Measurements from ENCODE around the gene ORC6. TPM values are rescaled to one million over a fixed set of nuclear protein-coding genes. Genes with fewer than 3 reads are reported as not detected.

Gene ORC6
- total RNA-seq, 2 donors from 2014 or later = 6.8 to 28.4 TPM

- no peaks in the 10 kb centered on the region for H3K27me3 ChIP-seq
- H3K4me3 ChIP-seq = no peak overlapping the region
- no peaks in the 10 kb centered on the region for H3K4me1 ChIP-seq
- no peaks in the 10 kb centered on the region for H3K36me3 ChIP-seq
- DNase-seq = no peak
- no peak overlapping the region for H3K9ac ChIP-seq (ENCODE audit: low read depth in 2 of 2, low read length in 2 of 2)
- TF ChIP-seq, protein P1, sequence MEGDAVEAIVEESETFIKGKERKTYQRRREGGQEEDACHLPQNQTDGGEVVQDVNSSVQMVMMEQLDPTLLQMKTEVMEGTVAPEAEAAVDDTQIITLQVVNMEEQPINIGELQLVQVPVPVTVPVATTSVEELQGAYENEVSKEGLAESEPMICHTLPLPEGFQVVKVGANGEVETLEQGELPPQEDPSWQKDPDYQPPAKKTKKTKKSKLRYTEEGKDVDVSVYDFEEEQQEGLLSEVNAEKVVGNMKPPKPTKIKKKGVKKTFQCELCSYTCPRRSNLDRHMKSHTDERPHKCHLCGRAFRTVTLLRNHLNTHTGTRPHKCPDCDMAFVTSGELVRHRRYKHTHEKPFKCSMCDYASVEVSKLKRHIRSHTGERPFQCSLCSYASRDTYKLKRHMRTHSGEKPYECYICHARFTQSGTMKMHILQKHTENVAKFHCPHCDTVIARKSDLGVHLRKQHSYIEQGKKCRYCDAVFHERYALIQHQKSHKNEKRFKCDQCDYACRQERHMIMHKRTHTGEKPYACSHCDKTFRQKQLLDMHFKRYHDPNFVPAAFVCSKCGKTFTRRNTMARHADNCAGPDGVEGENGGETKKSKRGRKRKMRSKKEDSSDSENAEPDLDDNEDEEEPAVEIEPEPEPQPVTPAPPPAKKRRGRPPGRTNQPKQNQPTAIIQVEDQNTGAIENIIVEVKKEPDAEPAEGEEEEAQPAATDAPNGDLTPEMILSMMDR (IDR thresholded peaks at IDR 0.05) = no peak
- no peak overlapping the region for H3K27ac ChIP-seq
- no peaks in the 10 kb centered on the region for H3K9me3 ChIP-seq
- intact Hi-C loops (cut with DNase I) = no loop called here
Measured at GRCh38 chr16:46729326-46729995, 40.0 kb downstream of the ORC6 start.

GRCh38 chr16:46730126-46730525 lies 40.7 kb downstream of the ORC6 start:
- no peak overlapping the region for H3K27ac ChIP-seq
- no peaks in the 10 kb centered on the region for H3K27me3 ChIP-seq
- TF ChIP-seq, protein P1 (IDR thresholded peaks at IDR 0.05) = no peak
- H3K36me3 ChIP-seq = no peaks in the 10 kb centered on the region
- H3K4me1 ChIP-seq = no peaks in the 10 kb centered on the region
- intact Hi-C loops (cut with DNase I) = no loop called here
- no peak overlapping the region for H3K4me3 ChIP-seq
- H3K9me3 ChIP-seq = no peaks in the 10 kb centered on the region
- no peak overlapping the region for H3K9ac ChIP-seq (ENCODE audit: low read depth in 2 of 2, low read length in 2 of 2)
- no peak for DNase-seq

- no peak for DNase-seq
- H3K4me3 ChIP-seq = no peak overlapping the region
Measured at GRCh38 chr16:46730801-46731690, 41.6 kb downstream of the ORC6 start.

GRCh38 chr16:46731691-46732555 lies 42.5 kb downstream of the ORC6 start:
- Histone ChIP-seq H3K36me3 (no peaks in the 10 kb centered on the region), H3K4me1 (no peaks in the 10 kb centered on the region), H3K9me3 (no peaks in the 10 kb centered on the region), H3K27ac (no peak overlapping the region), H3K4me3 (no peak overlapping the region), H3K9ac (ENCODE audit: low read depth in 2 of 2, low read length in 2 of 2) (no peak overlapping the region), H3K27me3 (no peaks in the 10 kb centered on the region)
- TF ChIP-seq, protein P1 (IDR thresholded peaks at IDR 0.05) = no peak
- intact Hi-C loops (cut with DNase I) = no loop called here
- DNase-seq = no peak

More at GRCh38 chr16:46730801-46731690, 41.6 kb downstream of the ORC6 start:
- Histone ChIP-seq H3K27ac (no peak overlapping the region), H3K27me3 (no peaks in the 10 kb centered on the region), H3K9ac (ENCODE audit: low read depth in 2 of 2, low read length in 2 of 2) (no peak overlapping the region), H3K36me3 (no peaks in the 10 kb centered on the region), H3K9me3 (no peaks in the 10 kb centered on the region), H3K4me1 (no peaks in the 10 kb centered on the region)
- TF ChIP-seq, protein P1 (IDR thresholded peaks at IDR 0.05) = no peak
- intact Hi-C loops (cut with DNase I) = no loop called here

DNA sequence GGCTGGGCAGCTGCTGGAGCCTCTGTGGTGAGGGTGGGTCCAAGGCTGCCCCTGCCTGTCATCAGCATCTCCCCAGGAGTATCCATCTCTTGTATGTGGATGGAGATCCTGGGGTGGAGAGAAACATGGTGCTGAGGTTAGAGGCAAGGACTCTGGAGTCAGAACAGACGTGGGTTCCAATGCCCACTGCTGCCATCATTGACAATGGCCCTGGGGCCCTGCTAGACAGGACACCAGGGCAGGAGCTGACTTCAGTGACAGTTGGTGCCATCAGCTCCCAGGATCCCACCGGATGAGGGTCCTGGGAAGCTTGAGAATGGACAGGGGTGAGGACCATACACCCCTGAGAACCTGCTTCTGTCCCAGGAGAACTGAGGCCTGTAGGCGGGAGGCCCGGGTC lies 43.1 kb downstream of the ORC6 start:
- TF ChIP-seq, protein P1 (IDR thresholded peaks at IDR 0.05) = no peak
- H3K27me3 ChIP-seq = no peaks in the 10 kb centered on the region
- no peak for DNase-seq
- no peak overlapping the region for H3K9ac ChIP-seq (ENCODE audit: low read depth in 2 of 2, low read length in 2 of 2)
- intact Hi-C loops (cut with DNase I) = no loop called here
- no peaks in the 10 kb centered on the region for H3K9me3 ChIP-seq
- no peak overlapping the region for H3K27ac ChIP-seq
- H3K4me3 ChIP-seq = no peak overlapping the region
- no peaks in the 10 kb centered on the region for H3K4me1 ChIP-seq
- no peaks in the 10 kb centered on the region for H3K36me3 ChIP-seq
